ENCODE results near the gene AP3B1.

GRCh38 chr5:77957931-77958521, 336.5 kb downstream of the AP3B1 start:
- no peak for TF ChIP-seq CTCF (IDR thresholded peaks at IDR 0.05)
- TF ChIP-seq POLR2A (IDR thresholded peaks at IDR 0.05) = no peak

Data from upper lobe of left lung (tissue), 4 donors.